ENCODE data around the gene CALM1.

CALM1 gene

DNA sequence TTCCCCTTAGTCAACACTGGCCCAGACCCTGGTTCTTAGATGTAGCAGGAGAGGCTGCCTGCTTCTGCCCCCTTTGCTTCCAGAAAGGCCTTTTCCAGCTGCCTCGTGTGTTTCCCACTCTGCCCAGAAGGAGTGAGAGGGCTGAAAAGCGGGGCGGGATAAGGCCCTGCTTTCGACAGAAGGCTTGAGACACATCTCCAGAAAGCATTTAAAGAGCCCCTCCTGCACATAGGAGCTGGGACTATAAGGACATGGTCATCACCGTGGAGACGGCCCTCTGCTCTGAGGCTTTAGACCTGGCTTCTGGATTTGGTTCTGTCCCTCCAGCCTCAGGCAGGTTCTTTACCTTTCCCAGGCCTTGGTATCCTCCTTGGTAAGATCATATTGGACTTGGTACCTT lies 11.9 kb downstream of the CALM1 start:
- DNase-seq (ENCODE audit: extremely low read depth, insufficient read length), result no peak
- no peak for TF ChIP-seq CTCF (IDR thresholded peaks at IDR 0.05; ENCODE audit: insufficient read depth, low read length, poor library complexity, severe bottlenecking)
- Histone ChIP-seq H3K4me3 (replicated peaks; ENCODE audit: low read depth, low read length) (no peak overlapping the region), H3K27me3 (replicated peaks; ENCODE audit: control insufficient read depth, insufficient read depth, low read length) (no peaks in the 10 kb centered on the region), H3K36me3 (ENCODE audit: control insufficient read depth, insufficient read depth, low read length) (peaks cover 7% of the 10 kb centered on the region)

DNA sequence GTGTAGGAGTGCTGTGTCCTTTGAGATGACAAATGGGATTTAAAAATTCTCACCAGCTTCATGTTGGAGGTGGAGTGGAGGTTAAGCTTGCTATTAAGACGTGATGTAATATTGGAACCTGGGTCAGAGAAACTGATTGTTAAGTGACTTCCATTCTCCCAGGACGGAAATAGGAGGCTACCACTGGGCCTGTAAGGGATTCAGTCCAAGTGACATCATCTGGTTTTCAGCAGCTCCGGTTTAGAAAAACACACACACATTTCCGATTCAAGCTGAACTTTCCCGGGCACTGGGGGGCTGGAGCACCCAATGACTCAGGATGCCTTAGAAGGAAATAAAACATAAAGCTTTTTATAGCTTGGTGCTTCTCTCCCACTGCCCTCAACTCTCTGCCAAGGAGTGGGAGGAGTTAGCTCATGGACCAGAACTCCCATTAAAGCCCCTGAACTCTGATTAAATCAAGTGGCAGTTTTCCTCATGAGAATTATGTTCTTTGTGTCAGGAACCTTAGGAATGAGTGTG lies 12.4 kb downstream of the CALM1 start:
- Histone ChIP-seq H3K27me3 (replicated peaks; ENCODE audit: control insufficient read depth, insufficient read depth, low read length) (no peaks in the 10 kb centered on the region), H3K4me3 (replicated peaks; ENCODE audit: low read depth, low read length) (no peak overlapping the region), H3K36me3 (ENCODE audit: control insufficient read depth, insufficient read depth, low read length) (peaks cover 6% of the 10 kb centered on the region)
- TF ChIP-seq CTCF (IDR thresholded peaks at IDR 0.05; ENCODE audit: insufficient read depth, low read length, poor library complexity, severe bottlenecking), result no peak
- DNase-seq (ENCODE audit: extremely low read depth, insufficient read length), result no peak

GRCh38 chr14:90412058-90412457 lies 15.2 kb downstream of the CALM1 start:
- Histone ChIP-seq H3K27me3 (replicated peaks; ENCODE audit: control insufficient read depth, insufficient read depth, low read length) (no peaks in the 10 kb centered on the region), H3K4me3 (replicated peaks; ENCODE audit: low read depth, low read length) (no peak overlapping the region), H3K36me3 (ENCODE audit: control insufficient read depth, insufficient read depth, low read length) (no peaks in the 10 kb centered on the region)
- no peak for DNase-seq (ENCODE audit: extremely low read depth, insufficient read length)
- TF ChIP-seq CTCF (IDR thresholded peaks at IDR 0.05; ENCODE audit: insufficient read depth, low read length, poor library complexity, severe bottlenecking), result no peak

GRCh38 chr14:90416720-90417119 lies 19.9 kb downstream of the CALM1 start:
- no peak for TF ChIP-seq CTCF (IDR thresholded peaks at IDR 0.05; ENCODE audit: insufficient read depth, low read length, poor library complexity, severe bottlenecking)
- H3K36me3 ChIP-seq (ENCODE audit: control insufficient read depth, insufficient read depth, low read length), result no peaks in the 10 kb centered on the region
- H3K4me3 ChIP-seq (replicated peaks; ENCODE audit: low read depth, low read length), result no peak overlapping the region
- H3K27me3 ChIP-seq (replicated peaks; ENCODE audit: control insufficient read depth, insufficient read depth, low read length), result no peaks in the 10 kb centered on the region
- no peak for DNase-seq (ENCODE audit: extremely low read depth, insufficient read length)

GRCh38 chr14:90418053-90418452 lies 21.2 kb downstream of the CALM1 start:
- Histone ChIP-seq H3K36me3 (ENCODE audit: control insufficient read depth, insufficient read depth, low read length) (no peaks in the 10 kb centered on the region), H3K4me3 (replicated peaks; ENCODE audit: low read depth, low read length) (no peak overlapping the region), H3K27me3 (replicated peaks; ENCODE audit: control insufficient read depth, insufficient read depth, low read length) (no peaks in the 10 kb centered on the region)
- DNase-seq (ENCODE audit: extremely low read depth, insufficient read length), result no peak
- no peak for TF ChIP-seq CTCF (IDR thresholded peaks at IDR 0.05; ENCODE audit: insufficient read depth, low read length, poor library complexity, severe bottlenecking)

DNA sequence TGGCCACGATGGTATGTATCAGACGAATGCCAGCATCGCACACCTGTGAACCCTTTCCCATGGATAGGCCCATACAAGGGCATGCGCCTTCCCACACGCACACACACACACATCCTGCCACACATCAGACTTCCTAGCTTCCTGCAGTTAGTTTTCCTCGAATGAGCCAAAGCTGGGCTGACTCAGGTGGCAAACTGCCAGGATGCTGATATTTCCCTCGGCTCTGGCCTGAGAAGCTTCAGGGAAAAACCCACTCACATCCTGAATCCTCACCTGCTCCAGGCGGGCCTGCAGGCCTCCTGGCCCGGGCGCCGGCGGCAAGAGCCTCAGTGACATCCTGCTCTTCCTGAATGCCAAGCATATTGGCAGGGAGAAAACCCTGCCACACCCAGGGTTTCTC lies 22.4 kb downstream of the CALM1 start:
- DNase-seq (ENCODE audit: extremely low read depth, insufficient read length), result no peak
- Histone ChIP-seq H3K27me3 (replicated peaks; ENCODE audit: control insufficient read depth, insufficient read depth, low read length) (no peaks in the 10 kb centered on the region; the same call in 1 of the 2 replicates), H3K36me3 (ENCODE audit: control insufficient read depth, insufficient read depth, low read length) (no peaks in the 10 kb centered on the region), H3K4me3 (replicated peaks; ENCODE audit: low read depth, low read length) (no peak overlapping the region)
- no peak for TF ChIP-seq CTCF (IDR thresholded peaks at IDR 0.05; ENCODE audit: insufficient read depth, low read length, poor library complexity, severe bottlenecking)

Data from GM06990 (cell line).